Endothelial cell of umbilical vein (primary cell): ENCODE data around the gene LUC7L2. TPM values are rescaled to one million over a fixed set of nuclear protein-coding genes. Genes with fewer than 3 reads are reported as not detected.

Source experiments
- BruUV-seq: library from RNA; stranded (reverse); fragments of 400-500 nt; replicated peaks from 2 replicates; lab custom pipeline; 2021; lab: Mats Ljungman, UMichigan
- CTCF ChIA-PET: fragments of 300-600, 350-600 bp; sonication (Branson Sonifier 250); formaldehyde crosslinking; loops from one replicate; lab custom pipeline; 2021; ENCODE audit warnings: antibody characterized with exemption, inconsistent platforms; lab: Charles Lee
- POLR2A ChIA-PET: fragments of 300-600, 350-600 bp; sonication (Branson Sonifier 250); formaldehyde crosslinking; loops from one replicate; lab custom pipeline; 2021; ENCODE audit warnings: antibody characterized with exemption, inconsistent platforms; lab: Charles Lee
- DNase-seq: peaks from one replicate; pipeline ENCODE4 v3.0.0-alpha.2; 2011; ENCODE audit warnings: low read depth, low spot score
- FAIRE-seq: peaks from 2 replicates; lab custom pipeline; 2011; peaks lifted over from hg19 to GRCh38; lab: Jason Lieb, UNC
- H2AFZ ChIP-seq: 2 replicates; pipeline ENCODE4 v1.6.0; 2012; ENCODE audit warnings: low read depth, low read length, control low read depth, inconsistent platforms
- H3K27ac ChIP-seq: 2 replicates; pipeline ENCODE4 v1.5.1; 2011; ENCODE audit warnings: low read depth, mild to moderate bottlenecking, control low read depth, low read length, moderate library complexity; ENCODE audit not compliant: insufficient read depth
- H3K27me3 ChIP-seq, 2 experiments: 2 replicates each; pipeline versions ENCODE4 v1.6.0 to v1.6.1; 2011; ENCODE audit warnings: low read length in 2 of 2, mixed read lengths in 1 of 2; ENCODE audit not compliant: control insufficient read depth in 2 of 2, insufficient read depth in 2 of 2
- H3K36me3 ChIP-seq, 2 experiments: 2 replicates in 1 of 2; 3 replicates in 1 of 2; pipeline ENCODE4 v1.5.1; 2011; ENCODE audit warnings: low read length in 2 of 2, mild to moderate bottlenecking in 1 of 2, moderate library complexity in 1 of 2; ENCODE audit not compliant: control insufficient read depth in 2 of 2, insufficient read depth in 2 of 2; ENCODE audit errors: extremely low read depth in 1 of 2
- H3K4me1 ChIP-seq: 3 replicates; pipeline ENCODE4 v1.5.1; 2011; ENCODE audit warnings: mild to moderate bottlenecking, low read length; ENCODE audit not compliant: control insufficient read depth, insufficient read depth; ENCODE audit errors: extremely low read depth
- H3K4me2 ChIP-seq: 2 replicates; pipeline ENCODE4 v1.6.1; 2011; ENCODE audit warnings: low read length, control low read depth, mixed read lengths; ENCODE audit not compliant: insufficient read depth
- H3K4me3 ChIP-seq, 3 experiments: fragments of 200-600 bp in 1 of 3; sonication (generic), shearing (Covaris generic) in 1 of 3; replicated peaks in 1 of 3; 2 replicates each; pipeline ENCODE4 v1.5.1; 2011 to 2016; ENCODE audit warnings: control low read depth in 3 of 3, low read length in 3 of 3, mild to moderate bottlenecking in 2 of 3, inconsistent platforms in 1 of 3, low read depth in 1 of 3, moderate library complexity in 1 of 3; ENCODE audit not compliant: insufficient read depth in 1 of 3
- H3K79me2 ChIP-seq: 2 replicates; pipeline ENCODE4 v1.6.0; 2012; ENCODE audit warnings: low read length, inconsistent platforms; ENCODE audit not compliant: control insufficient read depth, insufficient read depth
- H3K9ac ChIP-seq: replicated peaks from 2 replicates; pipeline ENCODE3; 2011; ENCODE audit warnings: low read length, control low read depth; ENCODE audit not compliant: insufficient read depth; ENCODE audit errors: extremely low read depth
- H3K9me1 ChIP-seq: replicated peaks from 3 replicates; pipeline ENCODE4 v1.6.0; 2011; ENCODE audit warnings: mild to moderate bottlenecking, low read length; ENCODE audit not compliant: control insufficient read depth, insufficient read depth; ENCODE audit errors: extremely low read depth
- H3K9me3 ChIP-seq: replicated peaks from 2 replicates; pipeline ENCODE4 v1.5.1; 2012; ENCODE audit warnings: low read length, inconsistent platforms; ENCODE audit not compliant: control insufficient read depth, insufficient read depth
- H4K20me1 ChIP-seq: replicated peaks from 2 replicates; pipeline ENCODE3; 2011; ENCODE audit warnings: mild to moderate bottlenecking, low read length; ENCODE audit not compliant: control insufficient read depth, insufficient read depth; ENCODE audit errors: extremely low read depth
- CTCF ChIP-seq, 2 donors: IDR thresholded peaks; 1 replicate in 1 of 2; 2 replicates in 1 of 2; pipeline ENCODE4 v1.5.1; 2011; ENCODE audit warnings: low read length in 2 of 2, mild to moderate bottlenecking in 2 of 2, moderate library complexity in 2 of 2, control low read depth in 1 of 2, inconsistent platforms in 1 of 2, low read depth in 1 of 2; ENCODE audit not compliant: insufficient read depth in 1 of 2; ENCODE audit errors: extremely low read depth in 1 of 2
- EZH2 ChIP-seq: IDR thresholded peaks from 2 replicates; pipeline ENCODE4 v1.6.1; 2012; ENCODE audit warnings: borderline replicate concordance, low read depth, mild to moderate bottlenecking, moderate library complexity, low read length, inconsistent platforms; ENCODE audit not compliant: severe bottlenecking
- FOS ChIP-seq: IDR thresholded peaks from 2 replicates; pipeline ENCODE4 v1.6.1; 2011; ENCODE audit warnings: mild to moderate bottlenecking, low read length, moderate library complexity, borderline replicate concordance; ENCODE audit not compliant: insufficient read depth
- GATA2 ChIP-seq: IDR thresholded peaks from 2 replicates; pipeline ENCODE4 v1.7.0; 2011; ENCODE audit warnings: low read depth, mild to moderate bottlenecking, moderate library complexity, mixed read lengths, low read length; ENCODE audit not compliant: insufficient read length, insufficient read depth
- JUN ChIP-seq: IDR thresholded peaks from 2 replicates; pipeline ENCODE4 v1.6.1; 2011; ENCODE audit warnings: borderline replicate concordance, low read depth; ENCODE audit not compliant: insufficient read length, insufficient read depth
- MYC ChIP-seq: IDR thresholded peaks from one replicate; pipeline ENCODE4 v1.6.1; 2011; ENCODE audit warnings: mild to moderate bottlenecking, low read depth, low read length
- POLR2A ChIP-seq: IDR thresholded peaks from 2 replicates; pipeline ENCODE4 v1.6.1; 2012; ENCODE audit warnings: low read depth, mild to moderate bottlenecking, control low read depth, low read length
- POLR2AphosphoS5 ChIP-seq: IDR thresholded peaks from 2 replicates; pipeline ENCODE4 v1.6.1; 2012; ENCODE audit warnings: low read depth, mild to moderate bottlenecking, control low read depth, low read length, moderate library complexity; ENCODE audit not compliant: insufficient read depth
- dilution Hi-C: fragments of 300-500 bp; cut with MboI; formaldehyde crosslinking; loops from one replicate; pipeline ENCODE4 v1.15.0; 2019; ENCODE audit warnings: low sequenced_read_pairs; ENCODE audit not compliant: extremely low pct_ligation_motif_present
- intact Hi-C: fragments of 100-400 bp; cut with micrococcal nuclease; formaldehyde crosslinking; loops from one replicate; pipeline ENCODE4 v1.10.0; 2022
- polyA plus RNA-seq, 4 experiments: library from polyadenylated mRNA; depleted of rRNA in 3 of 4; stranded (reverse) in 3 of 4; unstranded in 1 of 4; fragments of >200 nt; gene quantifications; 2 replicates each; pipeline versions ENCODE4 v1.2.1 to v1.2.3, GENCODE V29; 2011 to 2012; ENCODE audit warnings: missing spikeins in 1 of 4
- total RNA-seq: library from RNA; stranded (reverse); gene quantifications from 2 replicates; pipeline ENCODE4 v1.2.3, GENCODE V29; 2021
- TF ChIP-seq, protein P1 (sequence below): IDR thresholded peaks from 2 replicates; pipeline ENCODE4 v1.6.1; 2011; ENCODE audit not compliant: insufficient read depth, insufficient read length

LUC7L2 gene
- total and polyA plus RNA-seq, 2 donors (not counting 3 experiments of a cell fraction or from before 2014, with no cell fraction given): 28.0 to 85.8 TPM

GRCh38 chr7:139416405-139416804, 56.7 kb downstream of the LUC7L2 start:
- no peaks in the 10 kb centered on the region for H3K27me3 ChIP-seq
- no peaks in the 10 kb centered on the region for H3K9me1 ChIP-seq
- H2AFZ ChIP-seq: no peak overlapping the region
- H3K4me1 ChIP-seq: no peaks in the 10 kb centered on the region
- DNase-seq (no peak), FAIRE-seq (no peak)
- peaks cover 9 to 38% of the 10 kb centered on the region in 2 experiments for H3K36me3 ChIP-seq
- no peak overlapping the region for H3K27ac ChIP-seq
- no peak overlapping the region for H3K4me2 ChIP-seq
- H3K79me2 ChIP-seq: no peaks in the 10 kb centered on the region
- ChIA-PET CTCF (interaction anchor here (2.1 kb wide), 1 partner anchor 18 kb away, joined by 8 read pairs; no protein-coding TSS in a partner anchor), POLR2A (no interaction called here)
- H3K9me3 ChIP-seq: no peaks in the 10 kb centered on the region
- TF ChIP-seq MYC (no peak), JUN (no peak), GATA2 (no peak), EZH2 (no peak), POLR2AphosphoS5 (no peak), FOS (no peak), CTCF (IDR thresholded peaks at IDR 0.05; ENCODE audit: extremely low read depth in 1 of 2, insufficient read depth in 1 of 2, low read depth in 1 of 2, low read length in 2 of 2) (no peak), POLR2A (no peak)
- TF ChIP-seq, protein P1, sequence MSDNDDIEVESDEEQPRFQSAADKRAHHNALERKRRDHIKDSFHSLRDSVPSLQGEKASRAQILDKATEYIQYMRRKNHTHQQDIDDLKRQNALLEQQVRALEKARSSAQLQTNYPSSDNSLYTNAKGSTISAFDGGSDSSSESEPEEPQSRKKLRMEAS: no peak
- no peak overlapping the region for H3K9ac ChIP-seq
- intact Hi-C loops: no loop called here
- no TSS peak for BruUV-seq
- dilution Hi-C loops: no loop called here
- no peak overlapping the region for H3K4me3 ChIP-seq
- H4K20me1 ChIP-seq: no peaks in the 10 kb centered on the region
